ENCODE results near the gene TNFAIP8. TPM values are rescaled to one million over a fixed set of nuclear protein-coding genes. Genes with fewer than 3 reads are reported as not detected.

Gene TNFAIP8
- total and polyA plus RNA-seq, 7 donors = 0.73 to 2.5 (median 1.6) TPM

DNA sequence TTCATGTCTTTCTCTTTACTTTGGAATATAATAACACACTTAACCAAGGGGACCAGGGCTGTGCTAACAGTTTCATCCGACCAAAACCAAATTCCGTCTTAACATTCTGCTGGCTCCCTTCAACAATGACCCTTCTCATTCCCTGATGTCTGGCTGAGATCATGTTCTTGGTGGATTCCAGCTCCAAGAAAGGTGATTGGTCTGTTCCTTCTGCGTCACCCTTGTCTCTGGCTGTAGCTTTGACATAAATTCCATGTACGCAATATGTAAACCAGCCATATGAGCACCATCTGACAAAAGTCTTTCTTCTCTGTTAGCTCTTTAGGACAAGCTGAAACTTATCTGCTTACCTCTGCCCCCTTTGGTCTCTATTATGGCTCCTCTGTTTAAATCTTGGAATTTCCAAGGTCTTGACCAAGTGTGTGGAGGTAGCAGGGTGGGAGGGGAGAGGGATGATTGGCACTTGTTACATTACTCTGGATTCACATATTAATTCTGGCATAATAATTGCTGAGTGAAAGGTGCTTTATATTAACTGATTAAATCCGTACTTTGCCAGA lies 50.8 kb downstream of the TNFAIP8 start:
- Histone ChIP-seq H3K9me3 (no peaks in the 10 kb centered on the region), H3K4me3 (no peak overlapping the region), H3K36me3 (ENCODE audit: insufficient read depth in 1 of 2, low read depth in 1 of 2) (no peaks in the 10 kb centered on the region), H3K27me3 (ENCODE audit: insufficient read depth in 3 of 3, low read length in 2 of 3) (no peaks in the 10 kb centered on the region), H3K4me1 (no peaks in the 10 kb centered on the region), H3K27ac (no peak overlapping the region)
- no peak for DNase-seq
- TF ChIP-seq CTCF (IDR thresholded peaks at IDR 0.05) = no peak
- no peak for ATAC-seq
- intact Hi-C loops (cut with DNase I) = loop anchor here in 1 of 2 donors (10.0 kb wide), 1 partner anchor 132 kb away; no protein-coding TSS in a partner anchor
- WGBS, 3 donors = 75 to 81% (median 77%) methylated on average over 5 of the region's 5 CpGs

- H3K4me1 ChIP-seq = no peaks in the 10 kb centered on the region
- DNase-seq = no peak
- H3K36me3 ChIP-seq (ENCODE audit: insufficient read depth in 1 of 2, low read depth in 1 of 2) = no peaks in the 10 kb centered on the region
- H3K4me3 ChIP-seq = no peak overlapping the region
- 62 to 74% (median 72%) methylated on average over 3 of the region's 3 CpGs for WGBS, 3 donors
- H3K9me3 ChIP-seq = no peaks in the 10 kb centered on the region
- no peak for ATAC-seq
- H3K27me3 ChIP-seq (ENCODE audit: insufficient read depth in 3 of 3, low read length in 2 of 3) = no peaks in the 10 kb centered on the region
- intact Hi-C loops (cut with DNase I) = loop anchor here in 1 of 2 donors (10.0 kb wide), 1 partner anchor 135 kb away; no protein-coding TSS in a partner anchor
- no peak overlapping the region for H3K27ac ChIP-seq
- no peak for TF ChIP-seq CTCF (IDR thresholded peaks at IDR 0.05)
Measured at GRCh38 chr5:119409235-119409815, 53.5 kb downstream of the TNFAIP8 start.

DNA sequence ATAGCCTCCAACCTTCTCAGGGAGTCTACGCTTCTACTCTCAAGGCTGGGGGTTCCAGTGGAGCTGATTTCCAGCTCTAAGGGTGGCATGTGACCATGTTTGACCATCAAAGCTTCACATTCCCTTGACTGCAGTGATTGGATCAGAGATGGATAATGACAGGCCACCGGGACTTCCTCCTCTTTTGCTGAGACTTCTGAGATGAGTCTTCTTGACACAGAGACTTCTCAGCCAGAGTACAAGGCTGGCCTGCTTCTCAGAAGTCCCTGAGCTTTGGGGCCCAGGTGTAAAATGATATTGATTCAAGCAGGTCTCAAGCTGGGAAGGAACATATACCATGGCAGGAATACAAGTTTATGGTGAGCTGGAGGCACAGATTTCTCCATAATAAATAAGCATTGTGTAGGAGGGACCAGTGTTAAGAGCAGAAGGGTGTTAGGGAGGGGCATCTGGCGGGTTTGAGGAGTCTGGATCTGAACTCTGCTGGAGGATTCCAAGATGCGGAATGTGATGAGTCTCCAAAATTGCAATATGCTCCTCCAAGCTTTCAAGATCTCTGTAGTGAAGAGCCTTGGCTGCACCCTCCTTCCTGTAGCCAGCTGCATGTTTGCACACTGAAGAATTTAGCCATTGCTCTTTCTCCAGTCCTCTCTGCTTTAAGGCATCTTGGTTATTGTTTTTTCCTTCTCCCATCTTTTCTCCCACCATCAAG lies 54.8 kb downstream of the TNFAIP8 start:
- Histone ChIP-seq H3K27ac (no peak overlapping the region), H3K4me3 (no peak overlapping the region), H3K36me3 (ENCODE audit: insufficient read depth in 1 of 2, low read depth in 1 of 2) (no peaks in the 10 kb centered on the region), H3K27me3 (ENCODE audit: insufficient read depth in 3 of 3, low read length in 2 of 3) (no peaks in the 10 kb centered on the region), H3K9me3 (no peaks in the 10 kb centered on the region), H3K4me1 (no peaks in the 10 kb centered on the region)
- 78 to 89% (median 88%) methylated on average over 4 of the region's 4 CpGs for WGBS, 3 donors
- no peak for ATAC-seq
- no peak for DNase-seq
- no peak for TF ChIP-seq CTCF (IDR thresholded peaks at IDR 0.05)
- intact Hi-C loops (cut with DNase I) = loop anchor here in 1 of 2 donors (5.0 kb wide), 1 partner anchor 423 kb away; the partner anchor contains the start of gene DTWD2

GRCh38 chr5:119411361-119412278 lies 55.8 kb downstream of the TNFAIP8 start:
- intact Hi-C loops (cut with DNase I) = loop anchor here (2.0 to 5.0 kb wide), 2 partner anchors 423 to 424 kb away; partner anchors contain the start of gene DTWD2 (in 2 of the 2)
- DNase-seq = peak; percentile 18 to 58
- TF ChIP-seq CTCF (IDR thresholded peaks at IDR 0.05) = peak; percentile 94
- ATAC-seq = peak; percentile 89 to 99 (median 93)
- Histone ChIP-seq H3K4me1 (no peaks in the 10 kb centered on the region), H3K27me3 (ENCODE audit: insufficient read depth in 3 of 3, low read length in 2 of 3) (no peaks in the 10 kb centered on the region), H3K4me3 (peak overlapping the region; percentile 64), H3K9me3 (no peaks in the 10 kb centered on the region), H3K27ac (no peak overlapping the region), H3K36me3 (ENCODE audit: insufficient read depth in 1 of 2, low read depth in 1 of 2) (no peaks in the 10 kb centered on the region)
- 5 to 8% (median 5%) methylated on average over 15 of the region's 15 CpGs for WGBS, 3 donors
